Liver (tissue), 9 donors: Measurements from ENCODE around the gene ADAMTS4. TPM values are rescaled to one million over a fixed set of nuclear protein-coding genes. Genes with fewer than 3 reads are reported as not detected.

Experiments
- DNase-seq: peaks from one replicate; pipeline ENCODE4 v3.0.0-alpha.2; 2017; ENCODE audit warnings: low spot score
- H3K27ac ChIP-seq, 2 donors: one replicate each; pipeline ENCODE4 v1.7.0; 2013; ENCODE audit warnings: inconsistent platforms in 2 of 2, low read length in 2 of 2, control low read depth in 1 of 2, low read depth in 1 of 2, mild to moderate bottlenecking in 1 of 2
- H3K27me3 ChIP-seq, 4 donors: one replicate each; pipeline versions ENCODE4 v1.6.1 to v1.7.0; 2013; ENCODE audit warnings: low read length in 3 of 4, inconsistent platforms in 1 of 4, mild to moderate bottlenecking in 1 of 4, moderate library complexity in 1 of 4; ENCODE audit not compliant: control insufficient read depth in 4 of 4, insufficient read depth in 4 of 4
- H3K36me3 ChIP-seq, 4 donors: one replicate each; pipeline versions ENCODE4 v1.6.1 to v1.7.0; 2013; ENCODE audit warnings: low read length in 3 of 4, mild to moderate bottlenecking in 3 of 4, low read depth in 1 of 4, moderate library complexity in 1 of 4; ENCODE audit not compliant: control insufficient read depth in 4 of 4, insufficient read depth in 3 of 4
- H3K4me1 ChIP-seq, 4 donors: one replicate each; pipeline versions ENCODE4 v1.6.1 to v1.7.0; 2013; ENCODE audit warnings: low read length in 3 of 4, mild to moderate bottlenecking in 3 of 4, moderate library complexity in 1 of 4; ENCODE audit not compliant: control insufficient read depth in 4 of 4, insufficient read depth in 4 of 4
- H3K4me3 ChIP-seq, 3 donors: one replicate each; pipeline versions ENCODE4 v1.6.1 to v1.7.0; 2013; ENCODE audit warnings: low read length in 3 of 3, control low read depth in 1 of 3, low read depth in 1 of 3, mild to moderate bottlenecking in 1 of 3
- H3K9ac ChIP-seq, 2 donors: one replicate each; pipeline ENCODE4 v1.7.0; 2013; ENCODE audit warnings: low read length in 2 of 2, mild to moderate bottlenecking in 2 of 2, moderate library complexity in 2 of 2, control low read depth in 1 of 2, low read depth in 1 of 2
- H3K9me3 ChIP-seq, 4 donors: one replicate each; pipeline versions ENCODE4 v1.6.1 to v1.7.0; 2013; ENCODE audit warnings: low read length in 3 of 4; ENCODE audit not compliant: control insufficient read depth in 4 of 4
- ATF3 ChIP-seq: IDR thresholded peaks from 2 replicates; pipeline ENCODE4 v1.6.1; 2016; ENCODE audit warnings: antibody characterized with exemption
- CTCF ChIP-seq: fragments of 150-350 bp; IDR thresholded peaks from 2 replicates; pipeline ENCODE4 v1.5.1; 2017; ENCODE audit warnings: improper control_type of control experiment, low read depth, low read length; ENCODE audit not compliant: missing input control
- EGR1 ChIP-seq, 2 donors: IDR thresholded peaks; 2 replicates each; pipeline ENCODE4 v1.6.1; 2016 to 2018; ENCODE audit warnings: antibody characterized with exemption in 2 of 2, low read depth in 2 of 2
- FOXA1 ChIP-seq: IDR thresholded peaks from 2 replicates; pipeline ENCODE4 v1.6.1; 2016; ENCODE audit warnings: antibody characterized with exemption
- FOXA2 ChIP-seq: IDR thresholded peaks from 2 replicates; pipeline ENCODE4 v1.6.1; 2016; ENCODE audit warnings: antibody characterized with exemption
- GABPA ChIP-seq, 2 donors: IDR thresholded peaks in 1 of 2; conservative IDR thresholded peaks in 1 of 2; 2 replicates each; pipeline ENCODE4 v1.6.1; 2016; ENCODE audit warnings: antibody characterized with exemption in 2 of 2, mild to moderate bottlenecking in 1 of 2, moderate library complexity in 1 of 2
- HNF4A ChIP-seq, 2 donors: conservative IDR thresholded peaks; 2 replicates each; pipeline ENCODE4 v1.6.1; 2016; ENCODE audit warnings: antibody characterized with exemption in 2 of 2, mild to moderate bottlenecking in 2 of 2
- HNF4G ChIP-seq: IDR thresholded peaks from 2 replicates; pipeline ENCODE4 v1.6.1; 2016; ENCODE audit warnings: antibody characterized with exemption
- JUND ChIP-seq, 2 donors: IDR thresholded peaks; 2 replicates each; pipeline ENCODE4 v1.6.1; 2016; ENCODE audit warnings: antibody characterized with exemption in 2 of 2
- MAX ChIP-seq: IDR thresholded peaks from 2 replicates; pipeline ENCODE4 v1.6.1; 2016; ENCODE audit warnings: antibody characterized with exemption
- NR2F2 ChIP-seq: IDR thresholded peaks from 2 replicates; pipeline ENCODE4 v1.6.1; 2016; ENCODE audit warnings: antibody characterized with exemption
- RAD21 ChIP-seq, 2 donors: IDR thresholded peaks; 2 replicates each; pipeline ENCODE4 v1.6.1; 2016; ENCODE audit warnings: antibody characterized with exemption in 2 of 2, mild to moderate bottlenecking in 2 of 2
- REST ChIP-seq: IDR thresholded peaks from 2 replicates; pipeline ENCODE4 v1.6.1; 2016; ENCODE audit warnings: antibody characterized with exemption, mild to moderate bottlenecking
- RXRA ChIP-seq, 2 donors: IDR thresholded peaks; 2 replicates each; pipeline ENCODE4 v1.6.1; 2017 to 2018; ENCODE audit warnings: antibody characterized with exemption in 2 of 2, mild to moderate bottlenecking in 1 of 2
- SP1 ChIP-seq: IDR thresholded peaks from 2 replicates; pipeline ENCODE4 v1.6.1; 2018; ENCODE audit warnings: antibody characterized with exemption, mild to moderate bottlenecking
- YY1 ChIP-seq: IDR thresholded peaks from 2 replicates; pipeline ENCODE4 v1.6.1; 2016; ENCODE audit warnings: antibody characterized with exemption, mild to moderate bottlenecking
- ZBTB33 ChIP-seq: IDR thresholded peaks from 2 replicates; pipeline ENCODE4 v1.6.1; 2016; ENCODE audit warnings: antibody characterized with exemption
- WGBS: extraction: QIAGEN DNeasy Blood & Tissue Kit; methylation state at CpG from one replicate; pipeline ENCODE4 v1.1.7; 2013; 5-methylcytosine and 5-hydroxymethylcytosine counted together
- polyA plus RNA-seq, 2 donors: library from polyadenylated mRNA; stranded (reverse) in 1 of 2; unstranded in 1 of 2; fragments of 200-250 nt in 1 of 2; fragments of >200 nt in 1 of 2; fragmentation: Nextera tagmentation in 1 of 2; extraction: Ambion mirVana in 1 of 2; gene quantifications; one replicate each; pipeline versions ENCODE4 v1.2.1 to v1.2.3, GENCODE V29; 2013 to 2015
- total RNA-seq, 2 donors: library from RNA; depleted of rRNA; stranded (reverse); fragments of >200 nt; gene quantifications; one replicate each; pipeline ENCODE4 v1.2.3, GENCODE V29; 2014
- donor health status: healthy.
- donor health status: healthy.
- donor health status: healthy.
- donor health status: healthy.
- donor health status: healthy.

Gene ADAMTS4
- total and polyA plus RNA-seq, 4 donors = 0.21 to 2.2 (median 0.38) TPM

- no peaks in the 10 kb centered on the region for H3K9me3 ChIP-seq
- peaks cover 0 to 3% (median 0%) of the 10 kb centered on the region in 4 donors for H3K4me1 ChIP-seq
- H3K27me3 ChIP-seq = no peaks in the 10 kb centered on the region
- WGBS = 94% methylated on average over 29 of the region's 29 CpGs
- no peak overlapping the region for H3K9ac ChIP-seq
- no peak overlapping the region for H3K27ac ChIP-seq
- H3K36me3 ChIP-seq = no peaks in the 10 kb centered on the region
- DNase-seq = no peak
- no peak overlapping the region for H3K4me3 ChIP-seq
- no peak for TF ChIP-seq YY1
- TF ChIP-seq NR2F2 = no peak
- no peak for TF ChIP-seq RAD21 (IDR thresholded peaks at IDR 0.05)
- TF ChIP-seq SP1 = no peak
- TF ChIP-seq JUND (IDR thresholded peaks at IDR 0.05) = no peak
- no peak for TF ChIP-seq ATF3
- TF ChIP-seq CTCF = no peak
- no peak for TF ChIP-seq MAX
- TF ChIP-seq FOXA1 = no peak
- no peak for TF ChIP-seq EGR1 (IDR thresholded peaks at IDR 0.05; ENCODE audit: low read depth in 2 of 2)
- no peak for TF ChIP-seq HNF4A (conservative IDR thresholded peaks at IDR 0.05)
- no peak for TF ChIP-seq RXRA (IDR thresholded peaks at IDR 0.05)
- TF ChIP-seq REST = no peak
- TF ChIP-seq HNF4G = no peak
- no peak for TF ChIP-seq ZBTB33
- no peak for TF ChIP-seq GABPA (IDR thresholded peaks at IDR 0.05 in 1 of 2, conservative IDR thresholded peaks at IDR 0.05 in 1 of 2)
- TF ChIP-seq FOXA2 = no peak
Measured at GRCh38 chr1:161140755-161141400, 58.0 kb downstream of the ADAMTS4 start.
